ENCODE measurements around the gene APMAP.
A peak's percentile ranks its signal among the peaks of the same experiment; 100 is the strongest.

Gene APMAP

GRCh38 chr20:25024171-25024570 is 31.6 kb upstream of the APMAP start:
- H3K27ac ChIP-seq (ENCODE audit: poor library complexity, severe bottlenecking) = no peak overlapping the region
- H3K27me3 ChIP-seq (ENCODE audit: insufficient read depth, poor library complexity, severe bottlenecking) = no peaks in the 10 kb centered on the region
- H3K36me3 ChIP-seq (ENCODE audit: low read depth) = no peaks in the 10 kb centered on the region
- no peak for ATAC-seq (ENCODE audit: low read depth)
- TF ChIP-seq CTCF (IDR thresholded peaks at IDR 0.05; ENCODE audit: poor library complexity, severe bottlenecking) = no peak
- no peaks in the 10 kb centered on the region for H3K9me3 ChIP-seq (ENCODE audit: severe bottlenecking)
- DNase-seq (ENCODE audit: low spot score) = peak; percentile 46
- H3K4me1 ChIP-seq (ENCODE audit: insufficient read depth, poor library complexity, severe bottlenecking) = peaks cover 7% of the 10 kb centered on the region
- no peak overlapping the region for H3K4me3 ChIP-seq (ENCODE audit: severe bottlenecking)

GRCh38 chr20:25023356-25023755 is 30.8 kb upstream of the APMAP start:
- Histone ChIP-seq H3K36me3 (ENCODE audit: low read depth) (no peaks in the 10 kb centered on the region), H3K9me3 (ENCODE audit: severe bottlenecking) (no peaks in the 10 kb centered on the region), H3K4me1 (ENCODE audit: insufficient read depth, poor library complexity, severe bottlenecking) (peaks cover 7% of the 10 kb centered on the region), H3K27ac (ENCODE audit: poor library complexity, severe bottlenecking) (no peak overlapping the region), H3K4me3 (ENCODE audit: severe bottlenecking) (no peak overlapping the region), H3K27me3 (ENCODE audit: insufficient read depth, poor library complexity, severe bottlenecking) (no peaks in the 10 kb centered on the region)
- DNase-seq (ENCODE audit: low spot score) (peak; percentile 35), ATAC-seq (ENCODE audit: low read depth) (no peak)
- TF ChIP-seq CTCF (IDR thresholded peaks at IDR 0.05; ENCODE audit: poor library complexity, severe bottlenecking) = no peak

- H3K9me3 ChIP-seq (ENCODE audit: severe bottlenecking) = no peaks in the 10 kb centered on the region
- DNase-seq (ENCODE audit: low spot score) (peak; percentile 84), ATAC-seq (ENCODE audit: low read depth) (peak; percentile 98)
- no peaks in the 10 kb centered on the region for H3K36me3 ChIP-seq (ENCODE audit: low read depth)
- H3K27me3 ChIP-seq (ENCODE audit: insufficient read depth, poor library complexity, severe bottlenecking) = no peaks in the 10 kb centered on the region
- no peak overlapping the region for H3K27ac ChIP-seq (ENCODE audit: poor library complexity, severe bottlenecking)
- peaks cover 9% of the 10 kb centered on the region for H3K4me1 ChIP-seq (ENCODE audit: insufficient read depth, poor library complexity, severe bottlenecking)
- no peak for TF ChIP-seq CTCF (IDR thresholded peaks at IDR 0.05; ENCODE audit: poor library complexity, severe bottlenecking)
- H3K4me3 ChIP-seq (ENCODE audit: severe bottlenecking) = no peak overlapping the region
Observed at GRCh38 chr20:25022680-25023079, 30.1 kb upstream of the APMAP start.

GRCh38 chr20:25021336-25021735 is 28.8 kb upstream of the APMAP start:
- ATAC-seq (ENCODE audit: low read depth) (no peak), DNase-seq (ENCODE audit: low spot score) (peak; percentile 21)
- no peak for TF ChIP-seq CTCF (IDR thresholded peaks at IDR 0.05; ENCODE audit: poor library complexity, severe bottlenecking)

GRCh38 chr20:25020901-25021301 is 28.4 kb upstream of the APMAP start:
- Histone ChIP-seq H3K4me3 (ENCODE audit: severe bottlenecking) (no peak overlapping the region), H3K9me3 (ENCODE audit: severe bottlenecking) (no peaks in the 10 kb centered on the region), H3K4me1 (ENCODE audit: insufficient read depth, poor library complexity, severe bottlenecking) (peaks cover 14% of the 10 kb centered on the region), H3K27me3 (ENCODE audit: insufficient read depth, poor library complexity, severe bottlenecking) (no peaks in the 10 kb centered on the region), H3K36me3 (ENCODE audit: low read depth) (no peaks in the 10 kb centered on the region), H3K27ac (ENCODE audit: poor library complexity, severe bottlenecking) (no peak overlapping the region)
- ATAC-seq (ENCODE audit: low read depth) (no peak), DNase-seq (ENCODE audit: low spot score) (peak; percentile 47)
- TF ChIP-seq CTCF (IDR thresholded peaks at IDR 0.05; ENCODE audit: poor library complexity, severe bottlenecking) = no peak

More at GRCh38 chr20:25021336-25021735, 28.8 kb upstream of the APMAP start:
- H3K27ac ChIP-seq (ENCODE audit: poor library complexity, severe bottlenecking) = no peak overlapping the region
- H3K27me3 ChIP-seq (ENCODE audit: insufficient read depth, poor library complexity, severe bottlenecking) = no peaks in the 10 kb centered on the region
- H3K4me1 ChIP-seq (ENCODE audit: insufficient read depth, poor library complexity, severe bottlenecking) = peaks cover 14% of the 10 kb centered on the region
- no peak overlapping the region for H3K4me3 ChIP-seq (ENCODE audit: severe bottlenecking)
- H3K9me3 ChIP-seq (ENCODE audit: severe bottlenecking) = no peaks in the 10 kb centered on the region
- H3K36me3 ChIP-seq (ENCODE audit: low read depth) = no peaks in the 10 kb centered on the region

Data from RWPE2 (cell line).